ENCODE measurements around the gene CAMSAP1.

The CAMSAP1 gene

GRCh38 chr9:135762921-135763320 lies 144.4 kb downstream of the CAMSAP1 start:
- no peak overlapping the region for H3K27ac ChIP-seq
- POLR2A ChIA-PET (ENCODE audit: low non-redundant PET), result no interaction called here
- CTCF ChIA-PET, result no interaction called here
- TF ChIP-seq CTCF (conservative IDR thresholded peaks at IDR 0.05; ENCODE audit: low read depth), result no peak
- no peak for DNase-seq (ENCODE audit: low spot score)

GRCh38 chr9:135761845-135762168 lies 145.5 kb downstream of the CAMSAP1 start:
- H3K27ac ChIP-seq, result no peak overlapping the region
- DNase-seq (ENCODE audit: low spot score), result no peak
- POLR2A ChIA-PET (ENCODE audit: low non-redundant PET), result no interaction called here
- TF ChIP-seq CTCF (conservative IDR thresholded peaks at IDR 0.05; ENCODE audit: low read depth), result no peak
- CTCF ChIA-PET, result interaction anchor here (0.6 kb wide), 1 partner anchor 65 kb away, joined by 3 read pairs; no protein-coding TSS in a partner anchor

GRCh38 chr9:135761150-135761844 lies 146.0 kb downstream of the CAMSAP1 start:
- no peak for TF ChIP-seq CTCF (conservative IDR thresholded peaks at IDR 0.05; ENCODE audit: low read depth)
- ChIA-PET CTCF (interaction anchor here (0.6 kb wide), 2 partner anchors 65 to 145 kb away, joined by 3 read pairs; no protein-coding TSS in a partner anchor), POLR2A (ENCODE audit: low non-redundant PET) (no interaction called here)
- DNase-seq (ENCODE audit: low spot score), result no peak
- no peak overlapping the region for H3K27ac ChIP-seq

GRCh38 chr9:135760465-135760864 lies 146.9 kb downstream of the CAMSAP1 start:
- no peak for TF ChIP-seq CTCF (conservative IDR thresholded peaks at IDR 0.05; ENCODE audit: low read depth)
- H3K27ac ChIP-seq, result no peak overlapping the region
- ChIA-PET POLR2A (ENCODE audit: low non-redundant PET) (no interaction called here), CTCF (interaction anchor here (0.6 kb wide), 1 partner anchor 35 kb away, joined by 3 read pairs; no protein-coding TSS in a partner anchor)
- DNase-seq (ENCODE audit: low spot score), result no peak

- CTCF ChIA-PET, result interaction anchor here (0.6 to 0.7 kb wide), 2 partner anchors 36 to 1555 kb away, joined by 3 read pairs; no protein-coding TSS in a partner anchor
- POLR2A ChIA-PET (ENCODE audit: low non-redundant PET), result no interaction called here
- TF ChIP-seq CTCF (conservative IDR thresholded peaks at IDR 0.05; ENCODE audit: low read depth), result no peak
- no peak overlapping the region for H3K27ac ChIP-seq
- DNase-seq (ENCODE audit: low spot score), result no peak
These were observed 147.6 kb downstream of the CAMSAP1 start for GRCh38 chr9:135759676-135760300.

- DNase-seq (ENCODE audit: low spot score), result no peak
- no peak overlapping the region for H3K27ac ChIP-seq
- POLR2A ChIA-PET (ENCODE audit: low non-redundant PET), result no interaction called here
- no peak for TF ChIP-seq CTCF (conservative IDR thresholded peaks at IDR 0.05; ENCODE audit: low read depth)
- CTCF ChIA-PET, result no interaction called here
These were observed 148.5 kb downstream of the CAMSAP1 start for GRCh38 chr9:135758870-135759269.
